Activated CD8-positive, alpha-beta T cell treated with anti-CD3 and anti-CD28 coated beads for 36 hours (primary cell): ENCODE results near the gene NFE2L1. TPM values are rescaled to one million over a fixed set of nuclear protein-coding genes. Genes with fewer than 3 reads are reported as not detected.

Experiments used
- ATAC-seq: fragments of 200-7000 bp; cut with Tn5 transposase; one replicate; pipeline ENCODE4 v1.10.0; 2021; ENCODE audit warnings: mild to moderate bottlenecking, moderate library complexity
- CTCF ChIA-PET: fragments of 350-600 bp; sonication (Branson Sonifier 250); formaldehyde crosslinking; loops from one replicate; lab custom pipeline; 2021; ENCODE audit warnings: antibody characterized with exemption; lab: Charles Lee
- POLR2A ChIA-PET: fragments of 350-600 bp; sonication (Branson Sonifier 250); formaldehyde crosslinking; loops from one replicate; lab custom pipeline; 2021; ENCODE audit warnings: antibody characterized with exemption; lab: Charles Lee
- DNase-seq: peaks from one replicate; pipeline ENCODE4 v3.0.0-alpha.2; 2020
- H3K27ac Mint-ChIP-seq: one replicate; pipeline ENCODE4 v1.8.0; 2021; ENCODE audit warnings: mild to moderate bottlenecking, mixed read lengths
- H3K27me3 Mint-ChIP-seq: one replicate; pipeline ENCODE4 v1.8.0; 2021; ENCODE audit warnings: mixed read lengths
- H3K36me3 Mint-ChIP-seq: one replicate; pipeline ENCODE4 v1.8.0; 2021; ENCODE audit warnings: low read depth, mixed read lengths
- H3K4me1 Mint-ChIP-seq: one replicate; pipeline ENCODE4 v1.8.0; 2021; ENCODE audit warnings: low read depth, mixed read lengths
- H3K4me3 Mint-ChIP-seq: one replicate; pipeline ENCODE4 v1.8.0; 2021; ENCODE audit warnings: mild to moderate bottlenecking, moderate library complexity, mixed read lengths
- H3K9me3 Mint-ChIP-seq: one replicate; pipeline ENCODE4 v1.8.0; 2021; ENCODE audit warnings: mixed read lengths
- CTCF ChIP-seq: fragments of 200-600 bp; IDR thresholded peaks from one replicate; pipeline ENCODE4 v1.8.0; 2022; ENCODE audit warnings: antibody characterized with exemption, mild to moderate bottlenecking
- intact Hi-C: fragments of 100-400 bp; cut with micrococcal nuclease; formaldehyde crosslinking; loops from one replicate; pipeline ENCODE4 v1.10.0; 2022
- total RNA-seq, 2 experiments: library from RNA; stranded (reverse); gene quantifications; one replicate each; pipeline ENCODE4 v1.2.3, GENCODE V29; 2021

The NFE2L1 gene
- total RNA-seq, 2 experiments from 2014 or later: 88.3 to 90.3 TPM

DNA sequence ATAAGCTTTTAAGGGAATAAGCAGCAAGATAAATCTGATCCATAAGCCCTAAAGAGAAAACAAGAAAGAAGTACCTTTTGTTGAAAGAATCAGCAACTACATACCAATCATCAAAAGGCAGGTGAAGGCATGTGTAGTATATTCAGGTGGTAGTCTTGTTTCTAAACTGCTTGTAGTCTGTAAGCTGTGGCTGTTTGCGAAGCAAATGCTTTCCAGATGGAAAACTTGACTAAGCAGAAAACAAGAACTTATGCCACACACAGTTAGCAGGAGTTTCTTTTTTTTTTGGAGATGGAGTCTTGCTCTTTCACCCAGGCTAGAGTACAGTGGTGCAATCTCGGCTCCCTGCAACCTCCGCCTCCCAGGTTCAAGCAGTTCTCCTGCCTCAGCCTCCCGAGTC, 47.5 kb downstream of the NFE2L1 start:
- ChIA-PET POLR2A (interaction anchor here (1.0 kb wide), 1 partner anchor 40 kb away, joined by 3 read pairs; no protein-coding TSS in a partner anchor), CTCF (interaction anchor here (0.8 to 5.2 kb wide), 5 partner anchors 9 to 69 kb away, joined by 3 to 31 read pairs (median 5); partner anchors contain the start of gene SNX11)
- ATAC-seq: no peak
- peaks cover 13% of the 10 kb centered on the region for H3K36me3 Mint-ChIP-seq
- H3K4me1 Mint-ChIP-seq: peaks cover 21% of the 10 kb centered on the region
- intact Hi-C loops: no loop called here
- H3K27me3 Mint-ChIP-seq: no peaks in the 10 kb centered on the region
- no peaks in the 10 kb centered on the region for H3K9me3 Mint-ChIP-seq
- no peak for DNase-seq
- no peak overlapping the region for H3K27ac Mint-ChIP-seq
- no peak for TF ChIP-seq CTCF
- H3K4me3 Mint-ChIP-seq: no peak overlapping the region

DNA sequence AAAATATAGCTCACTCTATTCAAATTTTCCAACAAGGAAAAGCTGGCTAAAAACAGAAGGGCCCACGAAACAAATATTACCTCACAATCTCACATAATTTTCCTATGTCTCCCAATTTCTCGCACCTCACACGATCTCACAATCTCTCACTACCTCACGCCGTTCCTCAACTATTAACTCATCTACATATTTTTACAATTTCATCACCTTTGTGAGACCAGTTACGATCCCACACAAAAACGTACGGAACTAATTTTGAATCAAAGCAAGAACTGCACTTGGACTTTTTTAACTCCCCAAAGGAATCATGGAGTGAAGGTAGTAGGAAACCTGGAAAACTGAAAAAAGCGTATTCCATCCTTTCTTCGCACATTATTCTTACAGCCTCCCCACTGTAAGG, 52.0 kb downstream of the NFE2L1 start:
- H3K36me3 Mint-ChIP-seq: peaks cover 7% of the 10 kb centered on the region
- TF ChIP-seq CTCF: no peak
- H3K27me3 Mint-ChIP-seq: no peaks in the 10 kb centered on the region
- ChIA-PET CTCF (interaction anchor here (1.3 to 5.2 kb wide), 3 partner anchors 10 to 74 kb away, joined by 4 to 31 read pairs (median 5); no protein-coding TSS in a partner anchor), POLR2A (interaction anchor here (1.0 to 1.3 kb wide), 2 partner anchors 20 to 27 kb away, joined by 3 read pairs; no protein-coding TSS in a partner anchor)
- DNase-seq: no peak
- H3K4me1 Mint-ChIP-seq: peaks cover 42% of the 10 kb centered on the region
- peak overlapping the region; percentile 98 for H3K4me3 Mint-ChIP-seq
- peaks cover 6% of the 10 kb centered on the region for H3K9me3 Mint-ChIP-seq
- intact Hi-C loops: no loop called here
- no peak for ATAC-seq
- no peak overlapping the region for H3K27ac Mint-ChIP-seq

- ATAC-seq (no peak), DNase-seq (no peak)
- intact Hi-C loops: no loop called here
- CTCF ChIA-PET: interaction anchor here (1.1 to 5.2 kb wide), 4 partner anchors 21 to 74 kb away, joined by 4 to 31 read pairs (median 4); no protein-coding TSS in a partner anchor
- TF ChIP-seq CTCF: no peak
- Mint-ChIP-seq H3K27ac (peak overlapping the region; percentile 91), H3K36me3 (peaks cover 5% of the 10 kb centered on the region), H3K9me3 (peaks cover 6% of the 10 kb centered on the region), H3K4me1 (peaks cover 40% of the 10 kb centered on the region), H3K4me3 (peak overlapping the region; percentile 98), H3K27me3 (no peaks in the 10 kb centered on the region)
- POLR2A ChIA-PET: interaction anchor here (1.0 to 1.3 kb wide), 3 partner anchors 20 to 28 kb away, joined by 3 read pairs; no protein-coding TSS in a partner anchor
Measured at GRCh38 chr17:48100591-48101011, 52.4 kb downstream of the NFE2L1 start.

DNA sequence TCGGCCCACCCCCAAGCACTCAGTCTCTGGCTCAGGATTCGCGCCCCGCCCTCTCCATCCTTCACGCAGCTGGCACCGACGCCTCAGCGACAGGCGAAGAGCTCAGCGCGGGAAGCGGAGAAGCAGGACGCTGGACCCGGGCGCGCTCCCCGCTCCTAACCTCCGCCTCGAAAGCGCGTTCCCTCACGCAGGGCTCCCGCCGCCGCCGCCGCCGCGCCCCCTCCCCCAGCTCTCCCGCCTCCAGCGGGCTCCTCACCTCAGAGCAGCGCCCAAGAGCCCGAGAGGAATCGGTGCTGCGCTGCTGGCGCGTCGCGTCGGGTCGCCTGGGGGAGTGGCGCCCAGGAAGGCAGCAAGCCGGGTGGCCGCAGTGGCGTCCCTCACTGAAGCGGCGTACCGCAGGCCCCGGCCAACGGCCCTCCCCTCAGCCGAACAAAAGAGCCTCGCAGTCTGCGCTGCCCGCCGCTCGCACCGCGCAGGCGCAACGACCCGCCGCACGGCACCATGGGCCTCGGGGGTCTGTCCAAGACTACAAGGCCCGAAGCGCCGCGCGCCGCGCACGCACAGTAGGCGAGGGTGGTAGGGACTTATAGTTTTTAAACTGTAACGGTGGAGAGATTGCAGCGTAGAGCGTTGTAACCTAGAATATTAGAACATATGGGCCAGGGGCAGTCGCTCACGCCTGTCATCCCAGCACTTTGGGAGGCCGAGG, 53.0 kb downstream of the NFE2L1 start, which contains the start of gene CBX1:
Gene CBX1 (minus strand): TSS at position 467 of the 709 bp plus-strand sequence. CDS start 24,474 bp downstream, outside the sequence.
- H3K36me3 Mint-ChIP-seq: peaks cover 5% of the 10 kb centered on the region
- POLR2A ChIA-PET: interaction anchor here (1.0 to 1.3 kb wide), 4 partner anchors 11 to 28 kb away, joined by 3 to 4 read pairs (median 3); no protein-coding TSS in a partner anchor
- peak within 1 kb of the TSS; percentile 91 for H3K27ac Mint-ChIP-seq
- H3K27me3 Mint-ChIP-seq: no peaks in the 10 kb centered on the region
- intact Hi-C loops: no loop called here
- H3K4me1 Mint-ChIP-seq: peaks cover 40% of the 10 kb centered on the region
- ATAC-seq: peak; percentile 95
- H3K9me3 Mint-ChIP-seq: peaks cover 6% of the 10 kb centered on the region
- no peak for TF ChIP-seq CTCF
- H3K4me3 Mint-ChIP-seq: peak within 1 kb of the TSS; percentile 98
- CTCF ChIA-PET: interaction anchor here (1.1 to 5.2 kb wide), 4 partner anchors 21 to 75 kb away, joined by 4 to 31 read pairs (median 4); no protein-coding TSS in a partner anchor
- peak; percentile 98 for DNase-seq
